GM18502 (cell line): ENCODE data around the gene ERAL1.
"Not testable (repeated sequence)": the region's sequence is repeated elsewhere in the genome, so short reads cannot be mapped to it uniquely, and the experiment has no call there.

Experiments used
- ATAC-seq: cut with Tn5 transposase; IDR thresholded peaks from one replicate; pipeline ENCODE4 v1.9.1; 2021; ENCODE audit warnings: mild to moderate bottlenecking; ENCODE audit not compliant: unreplicated experiment, poor library complexity

Gene ERAL1

DNA sequence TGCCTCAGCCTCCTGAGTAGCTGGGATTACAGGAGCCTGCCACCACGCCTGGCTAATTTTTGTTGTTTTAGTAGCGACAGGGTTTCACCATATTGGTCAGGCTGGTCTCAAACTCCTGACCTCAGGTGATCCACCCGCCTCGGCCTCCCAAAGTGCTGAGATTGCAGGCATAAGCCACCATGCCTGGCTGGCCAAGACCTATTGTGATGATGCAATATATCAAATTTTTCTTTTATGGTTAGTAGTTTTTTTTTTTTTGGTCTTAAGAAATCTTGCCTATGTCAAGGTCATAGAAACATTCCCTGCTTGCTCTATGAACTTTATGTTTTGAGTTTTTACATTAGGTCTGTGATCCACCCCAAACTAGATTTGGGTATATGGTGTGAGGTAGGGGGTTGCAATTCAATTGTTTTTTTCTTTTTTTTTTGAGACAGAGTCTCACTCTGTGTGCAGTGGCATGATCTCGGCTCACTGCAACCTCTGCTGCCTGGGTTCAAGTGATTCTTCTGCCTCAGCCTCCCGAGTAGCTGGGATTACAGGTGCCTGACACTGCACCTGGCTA is 22.4 kb downstream of the ERAL1 start:
- not testable (repeated sequence) for ATAC-seq

DNA sequence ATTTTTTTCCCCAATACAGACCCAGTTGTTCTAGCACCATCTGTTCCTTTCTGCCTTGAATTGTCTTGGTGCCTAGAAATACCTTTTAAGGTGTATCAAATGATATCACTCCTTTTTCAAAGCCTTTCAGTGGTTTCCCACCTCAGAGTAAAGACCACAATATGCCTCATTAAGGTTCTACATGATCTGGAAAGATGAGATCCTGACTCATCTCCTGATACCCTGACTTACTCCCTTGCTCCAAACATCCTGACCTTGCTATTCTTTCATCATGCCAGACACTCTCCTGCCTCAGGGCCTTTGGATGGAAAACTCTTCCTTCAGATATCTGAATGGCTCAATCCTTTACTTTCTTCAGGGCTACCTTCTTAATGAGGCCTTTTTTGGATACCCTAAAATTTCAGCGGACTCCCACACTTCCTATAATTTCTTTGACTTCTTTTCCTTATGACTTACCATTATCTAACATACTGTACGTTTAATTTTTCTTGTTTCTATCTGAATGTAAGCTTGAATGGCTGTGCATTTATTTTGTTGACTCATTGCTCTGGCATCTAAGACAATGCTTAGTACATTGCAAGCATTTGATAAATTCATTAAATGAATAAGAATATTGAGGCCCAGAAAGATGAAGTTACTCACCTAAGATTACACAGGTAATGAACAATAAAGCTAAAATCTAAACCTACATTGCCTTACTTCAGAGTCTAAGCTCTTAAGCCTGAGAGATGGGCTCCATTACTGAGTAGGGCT is 23.5 kb downstream of the ERAL1 start:
- no peak for ATAC-seq

DNA sequence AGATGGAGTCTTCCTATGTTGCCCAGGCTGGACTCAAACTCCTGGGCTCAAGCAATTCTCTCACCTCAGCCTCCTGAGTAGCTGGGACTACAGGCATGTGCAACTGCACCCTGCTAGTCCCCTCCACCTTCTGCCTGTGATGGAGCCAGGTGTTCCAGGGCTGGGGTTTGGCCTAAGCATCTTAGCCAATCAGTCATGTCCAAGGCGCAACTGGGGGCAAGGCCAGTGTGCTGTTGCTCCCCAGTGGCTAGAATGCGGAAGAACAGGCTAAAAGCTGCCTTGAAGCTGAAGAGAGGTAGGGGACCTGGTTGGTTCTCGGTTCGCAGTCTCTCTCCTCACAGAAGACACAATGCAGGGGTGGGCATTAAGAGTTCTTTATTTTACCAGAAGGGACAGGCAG is 24.2 kb downstream of the ERAL1 start:
- ATAC-seq = no peak

DNA sequence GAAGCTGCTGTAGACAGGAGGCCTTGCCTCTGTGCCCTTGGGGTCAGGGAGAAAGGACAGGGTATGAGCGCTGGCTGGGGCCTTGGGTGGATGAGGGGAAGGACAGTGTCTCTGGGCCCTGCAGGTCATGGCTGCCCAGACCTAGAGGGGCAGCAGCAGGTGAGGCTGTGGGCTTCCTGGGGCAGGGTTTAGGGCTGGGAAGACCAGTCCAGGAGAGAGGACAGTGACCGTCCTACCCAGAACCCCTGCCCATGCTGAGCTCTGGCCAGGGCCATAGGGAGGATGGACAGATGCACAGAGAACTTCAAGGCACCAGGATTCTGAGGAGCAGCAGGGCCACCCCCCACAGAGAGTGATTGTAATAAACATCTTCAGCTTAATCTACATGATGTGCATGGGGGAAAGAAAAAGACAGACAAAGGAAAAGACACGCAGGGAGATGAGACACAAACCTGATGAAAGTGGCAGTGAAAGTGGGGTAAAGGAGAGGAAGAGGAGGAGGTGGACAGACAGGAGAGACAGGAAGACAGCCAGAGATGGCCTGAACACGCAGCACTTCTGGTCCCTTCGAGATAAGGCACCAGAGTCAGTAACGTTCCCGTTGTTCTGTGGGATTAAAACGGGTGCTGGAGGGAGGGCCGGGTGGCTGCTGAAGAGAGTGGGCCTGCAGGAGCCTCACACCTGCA is 25.2 kb downstream of the ERAL1 start:
- ATAC-seq = no peak

DNA sequence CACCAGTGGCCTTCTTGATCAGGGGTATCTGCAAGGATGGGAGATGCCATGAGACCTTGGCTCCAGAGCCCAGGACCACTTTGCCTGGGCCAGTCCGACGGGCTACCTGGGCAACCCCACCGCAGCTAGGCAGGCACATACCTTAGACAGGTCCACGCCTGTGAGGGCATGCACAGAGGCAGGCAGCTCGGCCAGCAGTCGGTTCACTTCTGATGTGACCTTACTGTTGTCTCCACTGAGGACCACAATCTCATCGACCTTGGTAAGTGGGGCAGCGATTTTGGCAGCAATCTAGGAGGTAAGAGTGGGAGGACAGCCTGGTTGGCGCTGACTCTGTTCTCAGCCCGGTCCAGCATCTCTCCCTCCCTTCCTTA is 25.7 kb downstream of the ERAL1 start:
- ATAC-seq = no peak

DNA sequence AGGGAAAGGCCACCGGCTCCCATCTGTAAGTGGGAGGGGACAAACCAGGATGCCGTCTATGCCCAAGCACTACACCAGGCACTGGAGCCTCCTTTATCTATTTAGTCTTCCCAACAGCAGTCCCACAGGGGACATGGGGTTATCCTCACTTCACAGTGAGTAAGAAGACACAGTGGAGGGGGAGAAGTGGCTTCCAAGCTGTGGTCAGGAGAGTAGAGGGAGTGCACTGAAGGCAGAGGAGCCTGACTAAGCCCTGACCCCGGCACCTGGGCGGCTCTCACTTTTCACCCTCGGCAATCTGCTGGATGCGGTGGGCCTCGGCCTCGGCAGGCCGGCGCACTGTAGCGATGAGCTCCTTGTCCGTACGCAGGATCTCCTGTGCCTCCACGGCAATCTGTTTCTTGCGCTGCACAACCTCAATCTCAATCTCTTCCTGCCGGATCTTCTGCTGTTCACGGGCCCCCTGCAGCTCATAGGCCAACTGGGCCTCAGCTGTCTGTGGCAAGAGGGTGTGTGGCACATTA is 26.8 kb downstream of the ERAL1 start:
- no peak for ATAC-seq

DNA sequence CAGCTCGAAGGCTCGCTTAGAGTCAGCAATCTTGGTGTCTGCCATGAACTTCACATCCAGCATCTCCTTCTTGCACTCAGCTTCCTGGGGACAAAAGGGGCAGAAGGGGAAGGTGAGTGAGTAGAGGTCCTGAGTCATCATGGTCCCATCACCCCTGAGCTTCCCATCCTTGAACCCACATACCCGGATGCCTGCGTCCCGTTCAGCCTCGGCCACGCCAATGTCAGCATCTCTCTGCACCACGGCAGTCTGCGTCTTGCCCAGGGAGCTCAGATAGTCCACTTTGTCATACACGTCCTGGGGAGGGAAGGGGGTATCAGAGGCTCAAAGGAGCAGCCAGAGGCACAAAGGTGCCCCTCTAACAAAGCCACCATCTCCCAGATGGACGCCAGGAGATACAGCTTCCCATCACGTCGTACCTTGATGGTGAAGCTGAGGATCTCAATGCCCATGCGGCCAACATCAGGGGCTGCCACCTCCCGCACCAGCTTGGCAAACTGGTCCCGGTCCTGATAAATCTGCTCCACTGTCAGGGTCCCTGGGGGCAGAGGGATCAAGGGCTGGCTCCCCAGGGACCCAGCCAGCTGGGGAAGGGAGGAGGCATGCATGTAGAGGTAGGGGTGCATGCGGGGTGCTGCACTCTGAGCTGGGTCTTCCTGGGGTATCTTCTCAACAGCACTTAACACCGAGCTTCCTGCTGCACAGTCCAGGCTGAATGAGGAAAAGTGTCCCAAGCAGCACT is 27.5 kb downstream of the ERAL1 start:
- no peak for ATAC-seq

DNA sequence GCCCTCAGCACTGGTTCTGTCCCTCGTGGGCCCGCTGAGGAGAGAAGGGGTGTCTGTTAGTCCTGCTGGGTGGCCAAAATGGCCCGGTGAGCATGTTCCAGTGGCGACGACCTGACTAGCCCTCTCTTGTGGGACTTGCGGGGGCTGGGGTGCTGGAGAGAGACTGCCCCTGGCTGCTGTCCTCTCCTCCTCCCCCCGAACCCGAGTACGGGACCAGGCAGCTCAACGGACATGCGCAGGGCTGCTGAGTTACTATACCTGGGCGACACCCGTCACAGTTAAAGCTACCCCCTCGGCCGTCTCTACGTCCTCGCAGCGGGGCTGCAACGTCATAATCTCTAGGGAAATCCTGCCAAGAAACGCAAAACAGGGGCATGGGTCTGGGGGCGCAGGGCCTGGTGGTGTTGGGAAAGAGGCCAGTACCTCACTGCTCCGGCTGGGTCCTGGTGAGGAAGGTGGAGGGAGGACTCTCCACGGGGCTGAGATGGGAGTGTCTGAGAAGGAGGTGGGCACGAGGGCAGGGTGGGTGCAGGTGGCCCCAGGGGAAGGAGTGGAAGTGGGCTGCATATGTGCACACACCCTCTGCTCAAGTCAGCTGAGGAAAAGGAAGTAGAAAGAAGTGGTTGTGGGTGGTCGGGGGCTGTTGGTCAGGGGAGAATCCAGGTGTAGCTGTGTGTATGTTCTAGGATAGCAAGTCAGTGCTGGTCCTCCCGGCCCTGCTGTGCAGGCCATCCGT is 29.3 kb downstream of the ERAL1 start:
- ATAC-seq = no peak

DNA sequence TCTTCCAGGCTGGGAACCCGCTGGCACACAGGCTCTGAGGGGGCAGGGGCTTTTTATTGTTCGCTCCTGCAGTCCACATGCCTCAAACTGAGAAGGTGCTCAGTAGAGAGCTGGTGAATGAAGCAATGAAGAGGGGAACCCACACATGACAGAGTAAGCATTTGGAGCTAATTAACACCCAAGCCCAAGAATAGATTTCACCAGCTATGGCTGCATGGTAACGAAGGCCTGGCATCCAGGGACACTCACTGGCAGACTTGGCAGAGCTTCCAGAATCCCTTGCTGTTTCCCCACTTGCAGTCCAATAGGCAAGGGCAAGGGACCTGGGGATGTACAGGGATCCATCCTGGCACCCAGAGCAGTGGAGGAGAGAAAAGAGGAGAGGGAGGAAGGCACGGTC is 30.5 kb downstream of the ERAL1 start:
- ATAC-seq = no peak

DNA sequence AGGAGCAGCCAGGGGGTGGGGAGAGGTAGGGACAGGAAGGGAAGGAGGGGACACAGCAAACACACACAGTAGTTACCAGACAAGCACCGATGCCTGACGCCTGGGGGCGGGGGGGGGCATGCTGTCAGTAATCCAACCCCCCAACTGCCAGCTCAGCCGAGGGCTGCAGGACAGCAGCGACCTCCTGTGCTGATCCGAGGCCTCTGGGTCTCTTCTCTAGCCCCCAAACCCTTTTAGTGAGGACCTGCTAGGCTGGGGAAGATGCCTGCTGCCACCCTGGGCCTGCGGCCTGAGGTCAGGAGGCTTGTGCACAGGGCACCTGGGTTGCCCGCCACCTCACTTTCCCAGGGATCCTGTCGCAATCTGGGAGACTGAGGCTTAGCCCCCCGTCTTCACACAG is 31.1 kb downstream of the ERAL1 start:
- ATAC-seq = no peak

DNA sequence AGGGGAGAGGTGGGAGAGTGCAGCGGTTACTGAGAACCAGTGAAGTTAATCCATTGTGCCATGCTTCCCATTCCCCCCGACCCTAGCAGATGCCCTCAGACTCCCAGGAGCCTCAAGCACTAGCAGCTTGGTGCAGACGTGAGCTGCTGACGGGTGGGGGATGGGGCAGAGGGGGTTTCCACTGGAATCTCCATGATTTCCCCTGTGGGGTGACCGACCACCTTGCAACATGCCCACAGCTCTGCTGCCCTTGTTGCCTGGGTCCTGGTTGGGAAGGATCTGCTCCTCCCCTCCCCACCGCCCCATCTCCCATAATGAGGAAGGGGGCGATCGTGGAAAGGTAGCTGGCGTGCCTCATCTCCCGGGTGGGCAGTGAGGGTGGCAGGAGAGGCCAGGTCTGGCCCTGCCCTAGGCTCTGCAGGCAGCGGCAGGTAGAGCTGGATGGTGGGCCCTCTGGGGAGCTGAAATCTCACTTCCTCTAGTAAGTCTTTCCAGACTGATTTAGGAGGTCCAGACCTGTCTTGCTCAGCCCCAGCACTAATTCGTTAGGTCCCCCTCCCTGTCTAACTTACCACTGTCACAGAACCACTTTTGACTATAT is 33.2 kb downstream of the ERAL1 start:
- no peak for ATAC-seq

DNA sequence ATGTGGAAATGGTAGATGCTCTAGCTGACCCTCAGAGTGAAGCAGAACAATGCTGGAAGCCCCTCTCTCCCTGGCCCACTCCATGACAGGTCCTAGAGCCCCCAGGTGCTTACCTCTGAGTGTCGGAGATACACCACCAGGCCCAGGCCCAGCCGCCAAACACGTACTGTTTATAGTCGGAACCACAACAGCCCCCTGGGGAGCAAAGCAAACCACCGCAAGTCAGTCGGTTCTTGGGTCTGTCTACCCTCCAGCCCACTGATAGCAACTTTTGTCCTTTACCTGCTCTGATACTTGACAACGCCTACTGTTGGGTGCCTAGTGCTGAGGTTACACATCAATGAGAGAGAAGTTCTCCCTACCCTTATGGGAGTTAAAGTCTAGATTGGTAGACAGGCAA is 34.0 kb downstream of the ERAL1 start:
- ATAC-seq = no peak

DNA sequence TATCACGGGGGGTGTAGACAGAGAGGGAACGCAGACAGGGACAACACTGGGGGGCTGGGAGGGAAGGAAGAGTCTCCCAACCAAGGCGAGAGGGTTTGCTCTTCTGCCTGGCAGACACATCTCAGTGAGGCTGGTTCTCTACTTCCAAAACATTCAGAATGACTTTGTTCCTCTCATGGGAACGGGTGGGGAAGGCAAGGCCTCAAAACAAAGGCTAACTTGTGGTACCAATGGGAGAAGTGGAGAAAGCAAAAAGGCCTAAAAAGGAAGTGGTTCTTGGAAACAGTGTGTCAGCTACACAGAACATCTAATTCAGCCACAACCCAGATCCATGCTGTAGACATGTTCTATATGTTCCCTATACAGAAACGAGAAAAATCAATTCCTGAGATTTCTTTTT is 35.2 kb downstream of the ERAL1 start:
- no peak for ATAC-seq

DNA sequence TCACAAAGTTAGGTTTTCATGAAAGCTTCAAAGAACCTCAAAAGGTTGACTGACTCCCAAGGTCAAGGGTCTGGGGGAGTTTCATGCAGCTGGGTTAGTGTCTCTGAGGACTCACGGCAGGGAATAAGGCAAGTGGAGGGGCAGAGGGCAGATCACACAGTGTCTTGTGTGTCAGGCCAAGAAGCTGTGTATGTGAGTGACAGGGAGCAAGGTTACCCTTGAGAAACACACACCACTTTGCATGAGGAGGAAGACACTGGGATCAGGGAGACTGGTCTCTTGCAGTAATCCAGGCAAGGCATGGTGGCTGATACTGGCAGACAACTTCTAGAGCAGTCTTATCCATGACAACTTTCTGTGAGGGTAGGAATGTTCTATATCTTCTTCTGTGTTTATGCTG is 36.4 kb downstream of the ERAL1 start:
- ATAC-seq = no peak

DNA sequence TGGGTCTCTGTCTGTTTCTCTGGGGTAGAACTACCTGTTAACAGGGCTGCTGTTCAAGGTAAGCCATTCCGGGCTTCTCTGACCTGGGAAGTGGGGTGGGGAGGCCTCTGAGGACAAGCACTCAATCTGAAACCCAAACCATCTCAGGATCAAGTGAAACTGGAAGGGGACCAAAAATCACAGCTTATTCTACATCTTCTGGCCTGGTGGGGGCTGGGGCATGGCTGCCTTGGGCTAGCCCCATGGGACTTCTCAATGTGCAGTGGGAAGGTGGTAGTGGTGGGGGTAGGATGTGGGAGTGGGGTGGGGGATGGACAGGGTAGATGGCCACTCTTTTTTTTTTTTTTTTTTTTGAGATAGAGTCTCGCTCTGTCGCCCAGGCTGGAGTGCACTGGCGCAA is 37.2 kb downstream of the ERAL1 start:
- no peak for ATAC-seq

DNA sequence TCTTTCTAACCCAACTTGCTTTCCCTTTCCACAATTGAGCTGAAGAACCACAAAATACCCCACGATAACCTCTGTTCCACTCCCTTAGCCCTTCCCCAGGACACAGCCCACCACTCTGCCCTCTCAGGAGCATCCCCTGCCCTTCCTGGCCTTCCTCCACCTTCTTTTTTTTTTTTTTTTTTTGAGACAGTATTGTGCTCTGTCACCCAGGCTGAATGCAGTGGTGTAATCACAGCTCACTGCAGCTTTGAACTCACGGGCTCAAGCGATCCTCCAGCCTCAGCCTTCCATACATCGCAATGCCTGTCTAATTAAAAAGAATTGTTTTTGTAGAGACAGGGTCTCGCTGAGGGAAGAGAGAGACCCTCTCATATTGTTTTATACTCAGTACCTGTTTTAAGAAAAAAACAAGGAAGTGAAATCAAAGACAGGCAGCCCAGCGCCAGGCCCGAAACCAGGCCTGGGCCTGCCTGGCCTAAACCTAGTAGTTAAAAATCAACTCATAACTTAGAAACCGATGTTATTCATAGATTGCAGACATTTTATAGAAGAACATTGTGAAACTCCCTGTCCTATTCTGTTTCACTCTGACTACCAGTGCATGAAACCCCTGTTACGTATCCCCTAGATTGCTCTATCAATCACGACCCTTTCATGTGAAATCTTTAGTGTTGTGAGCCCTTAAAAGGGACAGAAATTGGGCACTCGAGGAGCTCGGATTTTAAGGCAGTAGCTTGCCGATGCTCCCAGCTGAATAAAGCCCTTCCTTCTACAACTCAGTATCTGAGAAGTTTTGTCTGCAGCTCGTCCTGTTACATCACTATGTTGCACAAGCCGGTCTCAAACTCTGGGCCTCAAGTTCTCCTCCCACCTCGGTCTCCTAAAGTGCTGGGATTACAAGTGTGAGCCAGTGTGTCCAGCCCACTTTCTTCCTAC is 38.7 kb downstream of the ERAL1 start:
- ATAC-seq = not testable (repeated sequence)

DNA sequence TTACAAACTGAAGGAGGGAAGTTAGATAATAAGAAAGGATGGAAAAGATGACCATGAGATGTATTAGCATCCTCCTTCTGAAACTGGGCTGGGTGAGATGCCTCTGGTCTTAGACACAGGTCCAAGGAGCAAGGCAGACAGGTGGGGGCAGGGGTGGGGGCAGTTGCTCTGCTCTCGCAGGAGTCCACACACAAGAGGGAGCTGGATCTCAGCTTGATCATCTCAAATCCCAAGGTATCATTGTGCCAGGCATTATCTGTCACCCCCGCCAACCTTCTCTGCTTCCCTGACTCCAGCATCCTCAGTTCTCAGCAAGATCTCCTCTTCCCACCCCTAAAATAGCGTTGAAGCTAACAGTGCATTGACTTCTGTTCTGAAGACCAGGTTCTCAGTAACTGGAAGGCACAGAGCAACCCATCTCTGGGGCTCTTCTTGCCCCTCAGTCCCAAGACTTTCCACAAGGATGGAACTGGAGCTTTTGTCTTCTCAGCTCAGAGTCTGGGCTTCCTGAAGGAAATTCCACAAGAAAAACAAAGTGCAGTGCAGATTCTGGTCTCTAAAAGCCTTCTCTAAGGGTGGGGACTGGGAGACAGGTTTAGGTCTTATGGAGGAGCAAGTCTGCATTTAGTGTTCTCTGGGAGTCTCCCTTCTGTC is 41.1 kb downstream of the ERAL1 start:
- no peak for ATAC-seq

DNA sequence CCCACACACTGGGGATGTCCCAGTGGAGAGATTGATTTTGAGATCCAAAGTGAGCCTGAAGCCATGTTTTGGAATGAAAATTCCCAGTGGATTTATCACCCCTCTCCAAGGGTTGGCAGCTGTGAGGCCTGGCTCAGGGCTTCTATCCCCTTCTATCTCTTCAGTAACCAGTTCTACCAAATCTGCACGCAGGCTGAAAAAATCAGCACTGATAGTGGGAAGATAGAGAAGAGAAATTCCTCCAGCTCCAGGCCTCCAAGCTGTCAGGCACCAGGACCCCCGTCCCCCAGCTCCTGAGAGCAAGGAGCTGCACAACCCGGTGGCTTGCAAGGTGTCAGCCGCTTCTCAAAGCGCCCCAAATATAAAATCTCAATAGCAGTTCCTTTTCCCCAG is 41.7 kb downstream of the ERAL1 start:
- no peak for ATAC-seq
